ELR (cell line): ENCODE data around the gene EIF4E1B.
A peak's percentile ranks its signal among the peaks of the same experiment; 100 is the strongest.

Source experiments
- DNase-seq: peaks from one replicate; pipeline ENCODE4 v3.0.0-alpha.2; 2015; ENCODE audit warnings: low read depth

EIF4E1B gene

GRCh38 chr5:176606032-176606431, 24.4 kb upstream of the EIF4E1B start:
- DNase-seq = no peak

GRCh38 chr5:176606875-176607274, 23.6 kb upstream of the EIF4E1B start:
- DNase-seq = no peak

- DNase-seq = no peak
Observed at GRCh38 chr5:176608142-176608705, 22.3 kb upstream of the EIF4E1B start.

GRCh38 chr5:176608937-176609723, 21.3 kb upstream of the EIF4E1B start:
- DNase-seq = peak; percentile 45

- DNase-seq = peak; percentile 73
Observed at GRCh38 chr5:176609724-176610434, 20.6 kb upstream of the EIF4E1B start, which contains the start of gene GPRIN1. Gene GPRIN1, minus strand, starts transcription at chr5:176610156. Its CDS starts 10,322 bp downstream, at chr5:176599834.

- DNase-seq = no peak
Observed at GRCh38 chr5:176610435-176610773, 20.1 kb upstream of the EIF4E1B start.

GRCh38 chr5:176611435-176611834, 19.0 kb upstream of the EIF4E1B start:
- peak; percentile 88 for DNase-seq

GRCh38 chr5:176612008-176612407, 18.5 kb upstream of the EIF4E1B start:
- no peak for DNase-seq

GRCh38 chr5:176612855-176613254, 17.6 kb upstream of the EIF4E1B start:
- no peak for DNase-seq

- peak; percentile 82 for DNase-seq
Observed at GRCh38 chr5:176614805-176615478, 15.5 kb upstream of the EIF4E1B start.

- no peak for DNase-seq
Observed at GRCh38 chr5:176616511-176616910, 14.0 kb upstream of the EIF4E1B start.

GRCh38 chr5:176618783-176619182, 11.7 kb upstream of the EIF4E1B start:
- DNase-seq = no peak

GRCh38 chr5:176619203-176619568, 11.3 kb upstream of the EIF4E1B start:
- peak; percentile 79 for DNase-seq

GRCh38 chr5:176619569-176620332, 10.7 kb upstream of the EIF4E1B start:
- no peak for DNase-seq

GRCh38 chr5:176620333-176620981, 10.0 kb upstream of the EIF4E1B start:
- peak; percentile 41 for DNase-seq

GRCh38 chr5:176621661-176622079, 8.8 kb upstream of the EIF4E1B start:
- no peak for DNase-seq

GRCh38 chr5:176624142-176624541, 6.3 kb upstream of the EIF4E1B start:
- no peak for DNase-seq

- no peak for DNase-seq
Observed at GRCh38 chr5:176624938-176625337, 5.5 kb upstream of the EIF4E1B start.

GRCh38 chr5:176625512-176625911, 5.0 kb upstream of the EIF4E1B start:
- DNase-seq = no peak

- DNase-seq = no peak
Observed at GRCh38 chr5:176625966-176626875, 4.3 kb upstream of the EIF4E1B start.
